ENCODE results near the gene SLC22A17. TPM values are rescaled to one million over a fixed set of nuclear protein-coding genes. Genes with fewer than 3 reads are reported as not detected.

Gene SLC22A17
- total and polyA plus RNA-seq, 2 of the 4 experiments (the other 2 are of a cell fraction) = 6.6 to 36.0 TPM

DNA sequence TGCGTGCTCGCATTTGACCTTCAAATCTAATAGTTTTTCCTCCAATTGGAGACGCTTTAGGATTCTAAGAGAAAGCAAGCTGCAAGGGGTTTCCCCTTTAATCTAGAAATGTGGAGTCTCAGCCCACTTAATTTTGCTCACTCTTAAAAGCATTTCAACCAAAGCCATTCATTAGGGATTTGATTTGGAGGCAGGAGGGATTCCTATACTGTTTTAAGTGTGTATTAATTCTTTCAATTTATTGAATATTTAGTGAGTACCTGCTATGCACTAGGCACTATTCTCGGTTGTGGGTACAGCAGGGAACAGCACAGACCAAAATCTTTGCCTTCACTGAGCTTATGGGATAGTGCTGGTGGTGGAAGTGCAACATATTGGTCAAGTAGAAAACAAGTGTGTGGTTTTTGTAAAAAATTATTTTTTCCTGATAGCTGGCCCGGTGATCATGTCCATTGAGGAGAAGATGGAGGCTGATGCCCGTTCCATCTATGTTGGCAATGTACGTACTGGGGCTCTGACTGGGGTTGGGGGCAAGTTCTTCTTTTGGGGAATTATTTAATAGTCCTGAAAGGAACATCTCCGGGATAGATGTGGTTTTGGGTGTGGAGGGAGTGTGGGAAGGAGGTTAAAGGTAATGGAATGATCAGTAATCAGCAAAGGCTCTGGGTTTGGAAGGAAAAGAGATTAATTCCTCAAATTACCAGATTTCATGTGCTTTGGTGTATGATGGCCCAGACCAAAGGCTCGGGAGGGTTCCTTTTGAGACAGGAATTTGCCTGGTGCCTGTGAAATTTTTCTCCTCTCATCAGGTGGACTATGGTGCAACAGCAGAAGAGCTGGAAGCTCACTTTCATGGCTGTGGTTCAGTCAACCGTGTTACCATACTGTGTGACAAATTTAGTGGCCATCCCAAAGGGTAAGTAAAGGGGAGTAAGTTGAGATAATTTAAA is 29.8 kb downstream of the SLC22A17 start (continued):
- TF ChIP-seq, protein P1, sequence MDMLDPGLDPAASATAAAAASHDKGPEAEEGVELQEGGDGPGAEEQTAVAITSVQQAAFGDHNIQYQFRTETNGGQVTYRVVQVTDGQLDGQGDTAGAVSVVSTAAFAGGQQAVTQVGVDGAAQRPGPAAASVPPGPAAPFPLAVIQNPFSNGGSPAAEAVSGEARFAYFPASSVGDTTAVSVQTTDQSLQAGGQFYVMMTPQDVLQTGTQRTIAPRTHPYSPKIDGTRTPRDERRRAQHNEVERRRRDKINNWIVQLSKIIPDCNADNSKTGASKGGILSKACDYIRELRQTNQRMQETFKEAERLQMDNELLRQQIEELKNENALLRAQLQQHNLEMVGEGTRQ (IDR thresholded peaks at IDR 0.05; ENCODE audit: low read depth, low read length) = no peak
- TF ChIP-seq RFX5 (IDR thresholded peaks at IDR 0.05; ENCODE audit: low read depth, low read length) (no peak), BHLHE40 (IDR thresholded peaks at IDR 0.05; ENCODE audit: low read depth, low read length) (no peak)
